Cardiac muscle cell (in vitro differentiated cells and primary cell): ENCODE data around the gene FAM219A. TPM values are rescaled to one million over a fixed set of nuclear protein-coding genes. Genes with fewer than 3 reads are reported as not detected.

Source experiments
- DNase-seq, 2 donors: peaks; one replicate each; pipeline versions ENCODE4 v3.0.0 to v3.0.0-alpha.2; 2010 to 2017; ENCODE audit warnings: low read depth in 1 of 2, low spot score in 1 of 2
- H3K27ac ChIP-seq: fragments of 200-600 bp; sonication (generic); 2 replicates; pipeline ENCODE4 v1.5.1; 2016
- H3K27me3 ChIP-seq: fragments of 200-600 bp; sonication (generic); 2 replicates; pipeline ENCODE4 v1.6.0; 2016; ENCODE audit warnings: control low read depth
- H3K36me3 ChIP-seq: fragments of 200-600 bp; sonication (generic); 2 replicates; pipeline ENCODE4 v1.5.1; 2016; ENCODE audit warnings: control low read depth
- H3K4me1 ChIP-seq: fragments of 200-600 bp; sonication (generic); 2 replicates; pipeline ENCODE4 v1.8.1; 2017; ENCODE audit warnings: low read depth, mild to moderate bottlenecking, mixed run types
- H3K4me3 ChIP-seq: fragments of 200-600 bp; sonication (generic); 2 replicates; pipeline ENCODE4 v1.5.1; 2016; ENCODE audit warnings: mild to moderate bottlenecking
- H3K9me3 ChIP-seq: fragments of 200-600 bp; sonication (generic); 2 replicates; pipeline ENCODE4 v1.5.1; 2017; ENCODE audit warnings: low read depth, mild to moderate bottlenecking, control low read depth
- CTCF ChIP-seq: IDR thresholded peaks from 2 replicates; pipeline ENCODE4 v1.5.1; 2012; ENCODE audit warnings: low read depth, mild to moderate bottlenecking, low read length
- polyA plus RNA-seq: library from polyadenylated mRNA; unstranded; fragments of >200 nt; fragmentation: Nextera tagmentation; extraction: Ambion mirVana; gene quantifications from 2 replicates; pipeline ENCODE4 v1.2.1, GENCODE V29; 2016
- total RNA-seq: library from RNA; depleted of rRNA; stranded (reverse); fragments of >200 nt; gene quantifications from 2 replicates; pipeline ENCODE4 v1.2.3, GENCODE V29; 2016

The FAM219A gene
- total and polyA plus RNA-seq, 2 experiments from 2014 or later: 15.0 to 16.0 TPM

GRCh38 chr9:34457266-34458012 lies 931 bp downstream of the FAM219A start:
- H3K4me1 ChIP-seq: no peaks in the 10 kb centered on the region
- H3K27ac ChIP-seq: peak overlapping the region; percentile 65
- H3K36me3 ChIP-seq: no peaks in the 10 kb centered on the region
- H3K27me3 ChIP-seq: no peaks in the 10 kb centered on the region
- peak; percentile 58 to 74 for DNase-seq
- TF ChIP-seq CTCF: no peak
- H3K9me3 ChIP-seq: no peaks in the 10 kb centered on the region
- peak overlapping the region; percentile 75 for H3K4me3 ChIP-seq

GRCh38 chr9:34456746-34457145 lies 1.6 kb downstream of the FAM219A start:
- H3K27me3 ChIP-seq: no peaks in the 10 kb centered on the region
- H3K36me3 ChIP-seq: no peaks in the 10 kb centered on the region
- no peak for DNase-seq
- H3K4me1 ChIP-seq: no peaks in the 10 kb centered on the region
- no peaks in the 10 kb centered on the region for H3K9me3 ChIP-seq
- no peak overlapping the region for H3K4me3 ChIP-seq
- no peak for TF ChIP-seq CTCF
- H3K27ac ChIP-seq: no peak overlapping the region

- Histone ChIP-seq H3K36me3 (no peaks in the 10 kb centered on the region), H3K4me1 (no peaks in the 10 kb centered on the region), H3K27me3 (no peaks in the 10 kb centered on the region), H3K4me3 (no peak overlapping the region), H3K9me3 (no peaks in the 10 kb centered on the region), H3K27ac (no peak overlapping the region)
- DNase-seq: no peak
- no peak for TF ChIP-seq CTCF
Measured at GRCh38 chr9:34456151-34456550, 2.2 kb downstream of the FAM219A start.

GRCh38 chr9:34454571-34455065 lies 3.8 kb downstream of the FAM219A start:
- no peaks in the 10 kb centered on the region for H3K36me3 ChIP-seq
- peak; percentile 27 for TF ChIP-seq CTCF
- H3K4me1 ChIP-seq: no peaks in the 10 kb centered on the region
- no peak overlapping the region for H3K27ac ChIP-seq
- H3K4me3 ChIP-seq: no peak overlapping the region
- no peaks in the 10 kb centered on the region for H3K9me3 ChIP-seq
- DNase-seq: peak in 1 of 2 donors; percentile 55
- H3K27me3 ChIP-seq: no peaks in the 10 kb centered on the region

GRCh38 chr9:34452568-34452967 lies 5.8 kb downstream of the FAM219A start:
- no peak for TF ChIP-seq CTCF
- Histone ChIP-seq H3K9me3 (no peaks in the 10 kb centered on the region), H3K27me3 (no peaks in the 10 kb centered on the region), H3K4me1 (no peaks in the 10 kb centered on the region), H3K36me3 (no peaks in the 10 kb centered on the region), H3K27ac (no peak overlapping the region), H3K4me3 (no peak overlapping the region)
- DNase-seq: peak in 1 of 2 donors; percentile 21
